HepG2 (cell line): Measurements from ENCODE around the gene DNMT3A. TPM values are rescaled to one million over a fixed set of nuclear protein-coding genes. Genes with fewer than 3 reads are reported as not detected.

Source experiments
- ATAC-seq: fragments of 200-7000 bp; cut with Tn5 transposase; 3 replicates; pipeline ENCODE4 v1.9.1; 2020; ENCODE audit warnings: mild to moderate bottlenecking, moderate library complexity
- BruUV-seq: library from RNA; stranded (reverse); fragments of 400-500 nt; replicated peaks from 2 replicates; lab custom pipeline; 2021; lab: Mats Ljungman, UMichigan
- CTCF ChIA-PET: fragments of 300-600 bp; formaldehyde crosslinking; extraction: SDS; loops from one replicate; lab custom pipeline; 2021; ENCODE audit warnings: low total read pairs, inconsistent platforms, low intra/inter-chr PET ratio; lab: Yijun Ruan, JAX
- POLR2A ChIA-PET: fragments of 350-600 bp; sonication (Branson Sonifier 250); formaldehyde crosslinking; loops from one replicate; lab custom pipeline; 2020; ENCODE audit warnings: antibody characterized with exemption, inconsistent platforms; lab: Yijun Ruan, JAX
- DNase-seq: peaks from one replicate; pipeline ENCODE4 v3.0.0-alpha.2; 2015; ENCODE audit warnings: low spot score
- FAIRE-seq: peaks from 3 replicates; lab custom pipeline; 2011; peaks lifted over from hg19 to GRCh38; lab: Jason Lieb, UNC
- H2AFZ ChIP-seq: one replicate; pipeline ENCODE4 v1.6.1; 2011; ENCODE audit warnings: low read length, inconsistent platforms
- H3K27ac ChIP-seq: fragments of 300-600 bp; 3 replicates; pipeline ENCODE4 v1.8.0; 2011; ENCODE audit warnings: mixed run types, mild to moderate bottlenecking, mixed read lengths, low read length, inconsistent platforms; ENCODE audit not compliant: insufficient read depth; ENCODE audit errors: extremely low read length
- H3K27me3 ChIP-seq, 2 experiments: fragments of 200-600 bp in 1 of 2; 2 replicates in 1 of 2; 3 replicates in 1 of 2; pipeline versions ENCODE4 v1.6.0 to v1.8.0; 2011; ENCODE audit warnings: low read length in 2 of 2, mild to moderate bottlenecking in 2 of 2, moderate library complexity in 2 of 2, inconsistent platforms in 1 of 2; ENCODE audit not compliant: insufficient read depth in 2 of 2, control insufficient read depth in 1 of 2
- H3K36me3 ChIP-seq, 2 experiments: fragments of 200-600 bp in 1 of 2; replicated peaks in 1 of 2; 2 replicates in 1 of 2; 3 replicates in 1 of 2; pipeline versions ENCODE4 v1.5.1 to v1.8.0; 2011; ENCODE audit warnings: low read length in 2 of 2, inconsistent platforms in 1 of 2; ENCODE audit not compliant: insufficient read depth in 2 of 2, control insufficient read depth in 1 of 2
- H3K4me1 ChIP-seq: 2 replicates; pipeline ENCODE4 v1.5.1; 2012; ENCODE audit warnings: low read length, inconsistent platforms; ENCODE audit not compliant: insufficient read depth
- H3K4me2 ChIP-seq: 2 replicates; pipeline ENCODE4 v1.6.0; 2011; ENCODE audit warnings: low read depth, low read length, inconsistent platforms
- H3K4me3 ChIP-seq, 3 experiments: fragments of 200-600 bp in 1 of 3; sonication (generic), shearing (Covaris generic) in 1 of 3; replicated peaks in 1 of 3; 2 replicates each; pipeline ENCODE4 v1.5.1; 2011 to 2016; ENCODE audit warnings: low read length in 3 of 3, inconsistent platforms in 2 of 3, low read depth in 2 of 3, mild to moderate bottlenecking in 2 of 3, control low read depth in 1 of 3, mixed read lengths in 1 of 3; ENCODE audit not compliant: insufficient read depth in 1 of 3
- H3K79me2 ChIP-seq: one replicate; pipeline ENCODE4 v1.6.1; 2011; ENCODE audit warnings: low read length, inconsistent platforms; ENCODE audit not compliant: insufficient read depth
- H3K9ac ChIP-seq: 2 replicates; pipeline ENCODE4 v1.6.0; 2011; ENCODE audit warnings: mild to moderate bottlenecking, low read depth, low read length, inconsistent platforms; ENCODE audit not compliant: insufficient read depth
- H3K9me3 ChIP-seq: 2 replicates; pipeline ENCODE4 v1.5.1; 2012; ENCODE audit warnings: mild to moderate bottlenecking, low read length
- H4K20me1 ChIP-seq: 2 replicates; pipeline ENCODE4 v1.6.0; 2011; ENCODE audit warnings: inconsistent platforms, mild to moderate bottlenecking, low read length, moderate library complexity; ENCODE audit not compliant: insufficient read depth
- ARNT ChIP-seq: fragments of 450-650 bp; IDR thresholded peaks from 2 replicates; pipeline ENCODE4 v1.6.1; 2017
- ERF ChIP-seq: IDR thresholded peaks from 2 replicates; pipeline ENCODE4 v1.6.1; 2018; ENCODE audit warnings: missing biosample characterization, missing genetic modification reagents
- IKZF1 ChIP-seq: fragments of 450-650 bp; IDR thresholded peaks from 2 replicates; pipeline ENCODE4 v1.7.1; 2016
- KDM1A ChIP-seq: IDR thresholded peaks from 2 replicates; pipeline ENCODE4 v1.6.1; 2016; ENCODE audit warnings: missing compliant biosample characterization
- MBNL3 ChIP-seq: fragments of 250-450 bp; sonication (Bioruptor Pico); conservative IDR thresholded peaks from 2 replicates; pipeline ENCODE4 v1.8.0; 2022; ENCODE audit warnings: mild to moderate bottlenecking, inconsistent platforms
- REXO4 ChIP-seq: sonication (generic); formaldehyde crosslinking; IDR thresholded peaks from 2 replicates; pipeline ENCODE4 v1.8.0; 2022; ENCODE audit warnings: missing genetic modification reagents, mild to moderate bottlenecking, borderline replicate concordance
- SAP130 ChIP-seq: IDR thresholded peaks from 2 replicates; pipeline ENCODE4 v1.6.1; 2016; ENCODE audit warnings: low read depth
- XBP1 ChIP-seq: sonication (generic); formaldehyde crosslinking; IDR thresholded peaks from 2 replicates; pipeline ENCODE4 v1.5.0; 2020; ENCODE audit warnings: missing genetic modification reagents
- ZBTB21 ChIP-seq: sonication (generic); formaldehyde crosslinking; IDR thresholded peaks from 2 replicates; pipeline ENCODE4 v1.4.0; 2020; ENCODE audit warnings: missing genetic modification reagents
- ZBTB42 ChIP-seq: sonication (generic); formaldehyde crosslinking; IDR thresholded peaks from 2 replicates; pipeline ENCODE4 v1.5.0; 2020; ENCODE audit warnings: mild to moderate bottlenecking, missing genetic modification reagents
- ZNF343 ChIP-seq: sonication (generic); formaldehyde crosslinking; IDR thresholded peaks from 2 replicates; pipeline ENCODE4 v1.4.0; 2020; ENCODE audit warnings: mild to moderate bottlenecking, missing genetic modification reagents
- ZNF354B ChIP-seq: sonication (generic); formaldehyde crosslinking; IDR thresholded peaks from 2 replicates; pipeline ENCODE4 v1.8.0; 2022; ENCODE audit warnings: mild to moderate bottlenecking, missing genetic modification reagents
- ZNF484 ChIP-seq: sonication (generic); formaldehyde crosslinking; IDR thresholded peaks from 2 replicates; pipeline ENCODE4 v1.5.1; 2020; ENCODE audit warnings: mild to moderate bottlenecking, low read depth, missing genetic modification reagents, borderline replicate concordance
- ZNF569 ChIP-seq: sonication (generic); formaldehyde crosslinking; IDR thresholded peaks from 2 replicates; pipeline ENCODE4 v1.5.0; 2020; ENCODE audit warnings: mild to moderate bottlenecking, missing genetic modification reagents, moderate library complexity, borderline replicate concordance
- ZNF614 ChIP-seq: IDR thresholded peaks from 2 replicates; pipeline ENCODE4 v1.6.1; 2018; ENCODE audit warnings: missing biosample characterization, missing genetic modification reagents, inconsistent platforms, borderline replicate concordance
- ZNF773 ChIP-seq: sonication (generic); formaldehyde crosslinking; IDR thresholded peaks from 2 replicates; pipeline ENCODE4 v1.4.0; 2020; ENCODE audit warnings: missing genetic modification reagents, borderline replicate concordance
- WGBS: methylation state at CpG from one replicate; pipeline ENCODE4 v1.1.6; 2017; ENCODE audit warnings: low lambda C conversion rate; 5-methylcytosine and 5-hydroxymethylcytosine counted together
- in situ Hi-C: cut with HindIII; loops from 2 replicates; pipeline ENCODE4 v1.10.0; 2017; ENCODE audit warnings: low pct_unique_long_range_greater_than_20kb; ENCODE audit not compliant: extremely low pct_ligation_motif_present
- intact Hi-C: fragments of 100-400 bp; cut with micrococcal nuclease; formaldehyde crosslinking; loops from one replicate; pipeline ENCODE4 v1.10.0; 2022; ENCODE audit not compliant: unreplicated experiment
- polyA plus RNA-seq, 8 experiments: library from polyadenylated mRNA; depleted of rRNA in 3 of 8; stranded (reverse) in 7 of 8; unstranded in 1 of 8; fragments of >200 nt; fragmentation: Illumina TruSeq in 4 of 8; extraction: Trizol in 4 of 8; gene quantifications; 2 replicates each; pipeline versions ENCODE4 v1.2.1 to v1.2.3, GENCODE V29; 2011 to 2016; ENCODE audit warnings: low read depth in 4 of 8, missing spikeins in 1 of 8, mixed read lengths in 1 of 8; ENCODE audit not compliant: insufficient read depth in 1 of 8
- total RNA-seq, 5 experiments: library from RNA; depleted of rRNA; stranded (reverse); fragments of >200 nt; fragmentation: Illumina TruSeq; extraction: Trizol; gene quantifications; 2 replicates each; pipeline ENCODE4 v1.2.3, GENCODE V29; 2016; ENCODE audit warnings: low read depth in 1 of 5
- TF ChIP-seq, protein P1 (sequence below): sonication (generic); formaldehyde crosslinking; conservative IDR thresholded peaks from 2 replicates; pipeline ENCODE4 v1.5.0; 2020; ENCODE audit warnings: missing genetic modification reagents

The DNMT3A gene
- total and polyA plus RNA-seq, 2 of the 13 experiments (the other 11 are each of a cell fraction or from before 2014, with no cell fraction given): 14.7 to 29.1 TPM

DNA sequence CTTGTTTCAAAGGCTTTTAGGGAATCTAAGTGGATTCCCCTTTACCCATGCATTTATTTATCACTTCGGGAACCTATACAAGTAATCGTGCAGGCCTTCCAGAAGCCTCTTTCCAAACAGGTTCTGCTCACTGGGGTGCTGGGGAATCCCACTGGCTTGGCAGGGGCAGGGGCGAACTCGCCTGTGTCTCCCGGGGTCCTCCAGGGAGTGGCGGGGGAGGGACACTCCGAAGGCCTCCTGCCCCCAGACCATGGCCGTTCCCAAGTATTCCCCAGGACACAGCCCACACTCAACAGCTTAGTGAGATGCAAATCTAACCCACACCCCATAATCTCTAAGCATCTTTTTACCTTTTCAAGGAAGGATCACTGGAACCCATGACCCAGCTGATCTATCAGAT lies 6.5 kb downstream of the DNMT3A start:
- ChIA-PET POLR2A (no interaction called here), CTCF (no interaction called here)
- H3K4me3 ChIP-seq: no peak overlapping the region
- no peaks in the 10 kb centered on the region; the same call in 1 of the 2 replicates for H4K20me1 ChIP-seq
- peaks cover 0 to 21% of the 10 kb centered on the region in 2 experiments; a peak in 2 of 5 replicates for H3K27me3 ChIP-seq
- H3K36me3 ChIP-seq: no peaks in the 10 kb centered on the region
- no peak for DNase-seq
- intact Hi-C loops (no loop called here), in situ Hi-C loops (no loop called here)
- H3K9me3 ChIP-seq: no peaks in the 10 kb centered on the region
- no peak overlapping the region for H3K4me2 ChIP-seq
- H3K4me1 ChIP-seq: peaks cover 28% of the 10 kb centered on the region
- no peak for ATAC-seq
- no TSS peak for BruUV-seq
- no peak overlapping the region for H3K9ac ChIP-seq
- no peak for FAIRE-seq
- no peaks in the 10 kb centered on the region for H3K79me2 ChIP-seq
- WGBS: 80% methylated on average over 8 of the region's 8 CpGs
- H2AFZ ChIP-seq: no peak overlapping the region
- TF ChIP-seq ERF (CRISPR knock-in tag): no peak
- no peak for TF ChIP-seq XBP1 (CRISPR knock-in tag)
- no peak overlapping the region for H3K27ac ChIP-seq

DNA sequence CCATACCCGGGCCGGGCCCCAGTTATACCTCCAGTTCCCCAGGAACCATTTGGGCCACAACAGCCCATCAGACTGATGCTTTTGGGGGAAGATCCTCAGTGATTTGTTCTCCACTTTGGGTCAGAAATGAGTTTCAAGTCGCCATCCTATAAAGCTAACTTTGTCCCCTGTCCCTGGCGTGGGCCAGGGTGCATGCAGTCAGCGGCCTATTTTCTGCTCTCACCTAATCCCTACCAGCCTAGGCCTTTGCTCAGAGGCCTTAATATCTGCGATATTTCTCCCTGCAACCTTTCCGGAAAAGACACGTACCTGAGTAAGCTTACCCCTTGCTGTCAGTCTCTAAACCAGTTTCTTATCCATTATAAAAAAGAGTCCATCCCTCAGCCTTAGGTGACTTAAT lies 7.2 kb downstream of the DNMT3A start:
- no TSS peak for BruUV-seq
- in situ Hi-C loops (no loop called here), intact Hi-C loops (no loop called here)
- 56% methylated on average over 8 of the region's 8 CpGs for WGBS
- Histone ChIP-seq H3K27me3 (peaks cover 0 to 15% of the 10 kb centered on the region in 2 experiments; a peak in 2 of 5 replicates), H3K9me3 (no peaks in the 10 kb centered on the region), H3K36me3 (no peaks in the 10 kb centered on the region), H3K27ac (no peak overlapping the region), H3K4me3 (no peak overlapping the region), H2AFZ (no peak overlapping the region), H3K4me2 (no peak overlapping the region), H3K4me1 (peaks cover 22% of the 10 kb centered on the region), H3K79me2 (no peaks in the 10 kb centered on the region), H3K9ac (no peak overlapping the region), H4K20me1 (no peaks in the 10 kb centered on the region; the same call in 1 of the 2 replicates)
- FAIRE-seq (no peak), DNase-seq (no peak), ATAC-seq (no peak)
- ChIA-PET CTCF (no interaction called here), POLR2A (no interaction called here)
- no peak for TF ChIP-seq ZNF614 (CRISPR knock-in tag)
- no peak for TF ChIP-seq ZNF354B
- no peak for TF ChIP-seq REXO4 (CRISPR knock-in tag)
- TF ChIP-seq ARNT: no peak
- no peak for TF ChIP-seq KDM1A (CRISPR knock-in tag)
- TF ChIP-seq MBNL3 (CRISPR knock-in tag): no peak
- TF ChIP-seq ZBTB42 (CRISPR knock-in tag): no peak
- no peak for TF ChIP-seq ZNF773
- no peak for TF ChIP-seq IKZF1
- no peak for TF ChIP-seq ZBTB21 (CRISPR knock-in tag)
- no peak for TF ChIP-seq SAP130 (CRISPR knock-in tag)
- no peak for TF ChIP-seq ZNF343
- TF ChIP-seq, protein P1, sequence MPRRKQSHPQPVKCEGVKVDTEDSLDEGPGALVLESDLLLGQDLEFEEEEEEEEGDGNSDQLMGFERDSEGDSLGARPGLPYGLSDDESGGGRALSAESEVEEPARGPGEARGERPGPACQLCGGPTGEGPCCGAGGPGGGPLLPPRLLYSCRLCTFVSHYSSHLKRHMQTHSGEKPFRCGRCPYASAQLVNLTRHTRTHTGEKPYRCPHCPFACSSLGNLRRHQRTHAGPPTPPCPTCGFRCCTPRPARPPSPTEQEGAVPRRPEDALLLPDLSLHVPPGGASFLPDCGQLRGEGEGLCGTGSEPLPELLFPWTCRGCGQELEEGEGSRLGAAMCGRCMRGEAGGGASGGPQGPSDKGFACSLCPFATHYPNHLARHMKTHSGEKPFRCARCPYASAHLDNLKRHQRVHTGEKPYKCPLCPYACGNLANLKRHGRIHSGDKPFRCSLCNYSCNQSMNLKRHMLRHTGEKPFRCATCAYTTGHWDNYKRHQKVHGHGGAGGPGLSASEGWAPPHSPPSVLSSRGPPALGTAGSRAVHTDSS (CRISPR knock-in tag): no peak
- TF ChIP-seq ZNF484 (CRISPR knock-in tag): no peak
- TF ChIP-seq ZNF569 (CRISPR knock-in tag): no peak
